Mesodermal cell (in vitro differentiated cells): ENCODE measurements around the gene GJE1.
"Not testable (repeated sequence)": the region's sequence is repeated elsewhere in the genome, so short reads cannot be mapped to it uniquely, and the experiment has no call there.

Source experiments
- H3K27ac ChIP-seq: 2 replicates; pipeline ENCODE4 v1.7.0; 2013; ENCODE audit warnings: mild to moderate bottlenecking, low read depth, low read length, moderate library complexity; ENCODE audit not compliant: severe bottlenecking
- H3K36me3 ChIP-seq: 2 replicates; pipeline ENCODE4 v1.7.1; 2013; ENCODE audit warnings: mild to moderate bottlenecking, low read length, moderate library complexity; ENCODE audit not compliant: control insufficient read depth, insufficient read depth
- H3K4me1 ChIP-seq: one replicate; pipeline ENCODE4 v1.7.1; 2013; ENCODE audit warnings: mild to moderate bottlenecking, low read length; ENCODE audit not compliant: insufficient read depth, control insufficient read depth, poor library complexity, severe bottlenecking
- H3K4me3 ChIP-seq: 2 replicates; pipeline ENCODE4 v1.7.0; 2013; ENCODE audit warnings: low read length, control low read depth, mild to moderate bottlenecking; ENCODE audit not compliant: insufficient read depth, poor library complexity, severe bottlenecking; ENCODE audit errors: extremely low read depth
- H3K9me3 ChIP-seq: 2 replicates; pipeline ENCODE4 v1.7.1; 2013; ENCODE audit warnings: mild to moderate bottlenecking, low read length, moderate library complexity; ENCODE audit not compliant: control insufficient read depth
- WGBS, 2 experiments: methylation state at CpG; one replicate each; pipeline ENCODE4 v1.1.5; 2013; ENCODE audit warnings: missing lambda C conversion rate in 2 of 2; ENCODE audit not compliant: insufficient coverage in 2 of 2; 5-methylcytosine and 5-hydroxymethylcytosine counted together

The GJE1 gene

GRCh38 chr6:142130814-142131213, 1.9 kb upstream of the GJE1 start:
- WGBS, 2 experiments: no CpG with 5 or more reads among the region's 1 CpG
- H3K27ac ChIP-seq: no peak overlapping the region
- no peaks in the 10 kb centered on the region for H3K4me1 ChIP-seq
- H3K9me3 ChIP-seq: peaks cover 7% of the 10 kb centered on the region
- no peak overlapping the region for H3K4me3 ChIP-seq
- no peaks in the 10 kb centered on the region for H3K36me3 ChIP-seq

- H3K4me3 ChIP-seq: no peak overlapping the region
- H3K9me3 ChIP-seq: no peaks in the 10 kb centered on the region
- WGBS, 2 experiments: 71% methylated on average over 1 of the region's 2 CpGs
- no peak overlapping the region for H3K27ac ChIP-seq
- H3K4me1 ChIP-seq: no peaks in the 10 kb centered on the region
- no peaks in the 10 kb centered on the region for H3K36me3 ChIP-seq
These were observed 6.2 kb downstream of the GJE1 start for GRCh38 chr6:142138876-142139275.

GRCh38 chr6:142141531-142141930, 8.8 kb downstream of the GJE1 start:
- 80 to 95% methylated on average over 1 to 8 of the region's 13 CpGs for WGBS, 2 experiments
- not testable (repeated sequence) for H3K36me3 ChIP-seq, H3K9me3 ChIP-seq, H3K27ac ChIP-seq, H3K4me1 ChIP-seq, H3K4me3 ChIP-seq

GRCh38 chr6:142146828-142147662, 14.3 kb downstream of the GJE1 start, which contains the start of the genes NMBR and VTA1:
Gene NMBR (minus strand): TSS chr6:142147122. CDS start chr6:142088658, 58,464 bp downstream.
Gene VTA1 (plus strand): TSS chr6:142147263. CDS start chr6:142147288, 25 bp downstream.
- Histone ChIP-seq H3K27ac (peak within 1 kb of the TSS; percentile 58), H3K4me1 (peaks cover 8% of the 10 kb centered on the region), H3K4me3 (peak within 1 kb of the TSS; percentile 85), H3K36me3 (peaks cover 5% of the 10 kb centered on the region), H3K9me3 (no peaks in the 10 kb centered on the region)
- 0 to 1% methylated on average over 28 to 33 of the region's 38 CpGs for WGBS, 2 experiments

GRCh38 chr6:142152746-142153145, 20.0 kb downstream of the GJE1 start:
- no peak overlapping the region for H3K27ac ChIP-seq
- H3K9me3 ChIP-seq: no peaks in the 10 kb centered on the region
- H3K4me1 ChIP-seq: peaks cover 12% of the 10 kb centered on the region
- H3K4me3 ChIP-seq: no peak overlapping the region
- H3K36me3 ChIP-seq: peaks cover 5% of the 10 kb centered on the region

GRCh38 chr6:142153196-142153595, 20.5 kb downstream of the GJE1 start:
- peaks cover 12% of the 10 kb centered on the region for H3K4me1 ChIP-seq
- H3K9me3 ChIP-seq: no peaks in the 10 kb centered on the region
- no peak overlapping the region for H3K4me3 ChIP-seq
- H3K27ac ChIP-seq: no peak overlapping the region
- peaks cover 5% of the 10 kb centered on the region for H3K36me3 ChIP-seq
- no CpG with 5 or more reads among the region's 2 CpGs for WGBS, 2 experiments

- Histone ChIP-seq H3K4me1 (peaks cover 3% of the 10 kb centered on the region), H3K36me3 (peaks cover 5% of the 10 kb centered on the region), H3K9me3 (no peaks in the 10 kb centered on the region), H3K4me3 (no peak overlapping the region), H3K27ac (no peak overlapping the region)
- WGBS, 2 experiments: 80% methylated on average over 1 of the region's 1 CpG; no CpG with 5 or more reads in 1 of the 2 experiments
These were observed 21.6 kb downstream of the GJE1 start for GRCh38 chr6:142154336-142154735.

GRCh38 chr6:142155091-142155490, 22.4 kb downstream of the GJE1 start:
- 80% methylated on average over 1 of the region's 3 CpGs; no CpG with 5 or more reads in 1 of the 2 experiments for WGBS, 2 experiments
- Histone ChIP-seq H3K4me1 (peaks cover 3% of the 10 kb centered on the region), H3K36me3 (peaks cover 4% of the 10 kb centered on the region), H3K27ac (no peak overlapping the region), H3K4me3 (no peak overlapping the region), H3K9me3 (no peaks in the 10 kb centered on the region)

- Histone ChIP-seq H3K27ac (peak overlapping the region; percentile 38), H3K36me3 (no peaks in the 10 kb centered on the region), H3K4me3 (no peak overlapping the region), H3K9me3 (no peaks in the 10 kb centered on the region), H3K4me1 (peaks cover 3% of the 10 kb centered on the region)
- WGBS, 2 experiments: 83 to 96% methylated on average over 2 to 4 of the region's 5 CpGs
These were observed 23.4 kb downstream of the GJE1 start for GRCh38 chr6:142155895-142156757.

GRCh38 chr6:142156758-142157068, 24.0 kb downstream of the GJE1 start:
- H3K4me3 ChIP-seq, H3K36me3 ChIP-seq, H3K27ac ChIP-seq, H3K9me3 ChIP-seq, H3K4me1 ChIP-seq: not testable (repeated sequence)
- 55 to 86% methylated on average over 3 to 4 of the region's 4 CpGs for WGBS, 2 experiments
